ENCODE data around the gene CATSPERB.

DNA sequence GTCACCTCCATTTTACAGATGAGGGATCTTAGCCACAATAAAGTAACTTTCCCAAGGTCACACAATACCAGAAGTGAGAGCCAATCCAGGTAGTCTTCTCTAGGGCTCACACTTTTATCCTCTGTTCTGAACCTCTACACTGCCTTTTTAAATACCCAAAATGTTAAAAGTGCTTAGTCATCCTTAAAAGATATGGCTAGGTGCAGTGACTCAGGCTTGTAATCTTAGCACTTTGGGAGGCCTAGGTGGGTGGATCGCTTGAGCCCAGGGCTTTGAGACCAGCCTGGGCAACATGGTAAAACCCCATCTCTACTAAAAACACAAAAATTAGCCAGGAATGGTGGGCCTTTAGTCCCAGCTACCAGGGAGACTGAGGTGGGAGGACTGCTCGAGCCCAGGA is 117.7 kb downstream of the CATSPERB start:
- TF ChIP-seq REST (tag by site-specific recombination; IDR thresholded peaks at IDR 0.05) (no peak), ZNF777 (tag by site-specific recombination; IDR thresholded peaks at IDR 0.05; ENCODE audit: borderline replicate concordance) (no peak), ZNF529 (tag by site-specific recombination; IDR thresholded peaks at IDR 0.05; ENCODE audit: insufficient replicate concordance) (no peak), CTCF (tag by site-specific recombination; IDR thresholded peaks at IDR 0.05) (no peak), ZNF274 (IDR thresholded peaks at IDR 0.05; ENCODE audit: low read length) (no peak), ZNF274 (tag by site-specific recombination; IDR thresholded peaks at IDR 0.05; ENCODE audit: borderline replicate concordance) (no peak), ZNF366 (tag by site-specific recombination; conservative IDR thresholded peaks at IDR 0.05) (no peak), HOXD13 (CRISPR knock-in tag; IDR thresholded peaks at IDR 0.05; ENCODE audit: borderline replicate concordance) (no peak)

Data from HEK293 (cell line).